Transverse colon (tissue), 3 donors: Measurements from ENCODE around the gene EIF2AK3.

Experiments
- CTCF ChIP-seq, 5 experiments: fragments of 200-600 bp in 3 of 5; fragments of 450-650 bp in 2 of 5; sonication (generic) in 3 of 5; IDR thresholded peaks; 1 replicate in 2 of 5; 2 replicates in 3 of 5; pipeline ENCODE4 v1.5.1; 2016 to 2017; ENCODE audit warnings: antibody characterized with exemption in 5 of 5, inconsistent platforms in 3 of 5, mild to moderate bottlenecking in 2 of 5, moderate library complexity in 1 of 5
- POLR2A ChIP-seq: fragments of 450-650 bp; IDR thresholded peaks from one replicate; pipeline ENCODE4 v1.6.1; 2016; ENCODE audit warnings: antibody characterized with exemption, mild to moderate bottlenecking, moderate library complexity

GRCh38 chr2:88673363-88673762 is 46.1 kb upstream of the EIF2AK3 start:
- TF ChIP-seq CTCF (IDR thresholded peaks at IDR 0.05) = no peak
- TF ChIP-seq POLR2A = no peak
